GM12864 (cell line): Measurements from ENCODE around the gene SDHAF4.

Experiments used
- DNase-seq: peaks from one replicate; pipeline ENCODE4 v3.0.0-alpha.2; 2011; ENCODE audit warnings: low read depth
- H3K4me3 ChIP-seq: 2 replicates; pipeline ENCODE4 v1.5.1; 2011; ENCODE audit warnings: mild to moderate bottlenecking, low read depth, low read length, control low read depth
- CTCF ChIP-seq: IDR thresholded peaks from 2 replicates; pipeline ENCODE4 v1.5.1; 2011; ENCODE audit warnings: low read depth, mild to moderate bottlenecking, moderate library complexity, low read length, control low read depth, inconsistent platforms; ENCODE audit errors: missing control alignments

Gene SDHAF4

DNA sequence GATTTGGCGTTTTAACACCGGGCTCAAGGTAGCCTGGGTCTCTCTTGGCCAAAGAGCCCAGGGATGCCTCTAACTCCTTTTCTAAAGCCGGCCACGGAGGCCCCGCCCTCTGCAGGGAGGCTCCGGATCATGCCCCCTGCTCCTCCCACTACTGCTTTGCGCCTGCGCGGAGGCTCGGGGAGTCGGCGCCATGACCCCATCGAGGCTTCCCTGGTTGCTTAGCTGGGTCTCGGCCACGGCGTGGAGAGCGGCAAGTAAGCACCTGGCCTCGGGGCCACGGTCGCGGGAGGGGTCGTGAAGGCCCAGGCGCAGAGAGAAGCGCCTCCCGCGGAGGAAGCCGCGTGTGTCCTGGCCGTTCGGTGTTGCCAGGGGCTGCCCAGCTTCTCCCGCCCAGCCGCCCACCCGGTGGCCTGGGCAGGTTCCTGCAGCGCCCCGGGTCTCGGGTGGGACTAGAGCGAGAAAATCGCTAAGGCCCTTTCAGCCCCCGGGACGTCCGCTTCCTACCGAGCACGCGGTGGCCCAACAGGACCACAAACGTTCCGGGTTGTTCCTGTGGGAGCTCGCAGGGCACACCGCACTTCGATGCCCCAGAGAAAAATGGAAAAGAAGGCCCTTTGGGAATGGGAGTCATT is at the start of gene SDHAF4:
Gene SDHAF4 (plus strand): TSS at position 180 of the 632 bp plus-strand sequence. CDS start 11 bp downstream, at position 191.
- no peak for TF ChIP-seq CTCF
- DNase-seq, result peak; percentile 67
- H3K4me3 ChIP-seq, result peak within 1 kb of the TSS; percentile 85

DNA sequence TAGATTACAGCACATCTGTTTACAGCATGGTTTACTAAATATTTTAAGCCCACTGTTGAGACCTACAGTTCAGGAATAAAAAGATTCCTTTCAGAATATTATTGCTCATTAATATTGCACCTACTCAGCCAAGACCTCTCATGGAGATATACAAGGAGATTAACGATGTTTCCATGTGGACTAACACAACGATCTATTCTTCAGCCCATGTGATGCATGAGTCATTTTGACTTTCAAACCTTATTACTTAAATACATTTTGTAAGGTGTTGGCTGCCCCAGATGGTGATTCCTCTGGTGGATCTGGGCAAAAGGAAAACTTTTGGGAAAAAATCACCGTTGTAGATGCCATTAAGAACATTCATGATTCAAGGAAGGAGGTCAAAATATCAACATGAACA is 48.0 kb upstream of the SDHAF4 start:
- no peak for TF ChIP-seq CTCF
- H3K4me3 ChIP-seq, result no peak overlapping the region
- no peak for DNase-seq

DNA sequence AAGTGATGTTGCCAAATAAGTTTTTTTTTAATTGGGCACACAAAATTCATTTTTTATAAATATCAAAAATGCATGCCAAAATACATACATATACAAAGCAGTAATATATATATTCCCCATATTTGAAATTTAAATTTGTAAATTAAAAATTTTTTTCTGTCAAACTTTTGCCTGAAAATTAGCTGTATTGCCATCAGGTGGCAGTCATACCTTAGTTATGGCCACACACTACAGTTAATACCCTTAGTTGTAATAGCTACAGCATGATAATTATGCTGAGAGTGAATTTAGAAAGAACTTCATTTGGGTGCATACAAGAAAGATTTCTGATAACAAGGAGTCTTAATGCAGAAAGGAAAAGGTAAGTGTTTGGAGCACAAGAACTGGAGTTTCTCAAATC is 46.2 kb upstream of the SDHAF4 start:
- no peak for DNase-seq
- H3K4me3 ChIP-seq, result no peak overlapping the region
- peak; percentile 24 for TF ChIP-seq CTCF

- no peak for DNase-seq
- no peak for TF ChIP-seq CTCF
Measured at GRCh38 chr6:70524721-70525286, 41.9 kb upstream of the SDHAF4 start.

DNA sequence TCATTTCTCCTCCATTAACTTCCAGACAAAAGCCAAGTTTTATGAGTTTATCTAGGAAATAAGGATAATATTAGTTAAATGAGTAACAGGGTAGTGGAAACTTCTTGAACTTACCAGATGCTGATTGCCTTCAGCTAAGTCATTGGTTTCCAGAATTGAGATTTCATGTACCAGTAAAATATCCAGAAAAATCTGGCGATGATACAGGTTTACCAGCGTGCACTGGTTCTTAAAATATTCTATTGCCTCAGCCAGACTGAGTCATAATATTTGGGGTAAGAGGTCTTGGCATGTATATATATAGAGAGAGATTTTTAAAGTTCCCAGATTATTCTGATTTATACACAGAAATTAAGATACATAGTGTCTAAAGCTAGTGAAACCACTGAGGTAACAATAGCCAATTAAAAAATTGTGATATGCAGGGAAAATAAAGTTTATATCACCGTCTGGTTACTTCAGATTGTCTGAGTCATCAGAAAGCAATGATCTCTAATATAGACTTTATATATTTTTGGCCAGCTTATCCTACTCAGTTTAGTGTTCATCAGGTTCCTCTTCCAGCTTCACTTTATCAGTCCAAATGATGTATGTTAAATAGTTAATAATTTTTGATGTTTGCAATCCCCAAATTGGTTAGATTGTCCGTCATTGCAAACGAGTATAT is 39.5 kb upstream of the SDHAF4 start:
- no peak for DNase-seq
- no peak overlapping the region for H3K4me3 ChIP-seq
- no peak for TF ChIP-seq CTCF

More at GRCh38 chr6:70524721-70525286, 41.9 kb upstream of the SDHAF4 start:
- H3K4me3 ChIP-seq, result no peak overlapping the region

- TF ChIP-seq CTCF, result no peak
- no peak for DNase-seq
- H3K4me3 ChIP-seq, result no peak overlapping the region
Measured at GRCh38 chr6:70530023-70530422, 36.7 kb upstream of the SDHAF4 start.

GRCh38 chr6:70531133-70531532 is 35.6 kb upstream of the SDHAF4 start:
- no peak for DNase-seq
- no peak for TF ChIP-seq CTCF
- H3K4me3 ChIP-seq, result no peak overlapping the region
